Measurements from ENCODE around the gene CBX3. TPM values are rescaled to one million over a fixed set of nuclear protein-coding genes. Genes with fewer than 3 reads are reported as not detected.
"Not testable (repeated sequence)": the region's sequence is repeated elsewhere in the genome, so short reads cannot be mapped to it uniquely, and the experiment has no call there.

Gene CBX3
- total RNA-seq, 4 donors from 2014 or later: 30.5 to 178 (median 88.1) TPM

- H3K4me1 ChIP-seq: peaks cover 20 to 25% of the 10 kb centered on the region in 2 donors
- no peak for DNase-seq
- TF ChIP-seq POLR2A (IDR thresholded peaks at IDR 0.05) (no peak), CTCF (IDR thresholded peaks at IDR 0.05) (no peak)
- no peak overlapping the region for H3K4me3 ChIP-seq
- H3K9me3 ChIP-seq: no peaks in the 10 kb centered on the region
- intact Hi-C loops (cut with DNase I; ENCODE audit: low total_unique reads): no loop called here
- H3K27me3 ChIP-seq: no peaks in the 10 kb centered on the region
- H3K36me3 ChIP-seq: no peaks in the 10 kb centered on the region
- no peak overlapping the region for H3K27ac ChIP-seq
Observed at GRCh38 chr7:26193432-26194207, 7.9 kb upstream of the CBX3 start.

- H3K27ac ChIP-seq; H3K9me3 ChIP-seq; H3K36me3 ChIP-seq; DNase-seq; intact Hi-C loops (cut with DNase I; ENCODE audit: low total_unique reads); H3K4me3 ChIP-seq; H3K27me3 ChIP-seq: not testable (repeated sequence)
- peaks cover 20 to 25% of the 10 kb centered on the region in 2 donors for H3K4me1 ChIP-seq
Observed at GRCh38 chr7:26194764-26195163, 6.8 kb upstream of the CBX3 start.

- TF ChIP-seq CTCF (IDR thresholded peaks at IDR 0.05): no peak
- no peak for TF ChIP-seq POLR2A (IDR thresholded peaks at IDR 0.05)
- DNase-seq: no peak
- no peaks in the 10 kb centered on the region for H3K27me3 ChIP-seq
- no peaks in the 10 kb centered on the region for H3K36me3 ChIP-seq
- H3K4me3 ChIP-seq: no peak overlapping the region
- H3K27ac ChIP-seq: no peak overlapping the region
- peaks cover 19 to 25% of the 10 kb centered on the region in 2 donors for H3K4me1 ChIP-seq
- intact Hi-C loops (cut with DNase I; ENCODE audit: low total_unique reads): no loop called here
- no peaks in the 10 kb centered on the region for H3K9me3 ChIP-seq
Observed at GRCh38 chr7:26195182-26195581, 6.4 kb upstream of the CBX3 start.

GRCh38 chr7:26195867-26196657, 5.5 kb upstream of the CBX3 start:
- H3K9me3 ChIP-seq: no peaks in the 10 kb centered on the region
- intact Hi-C loops (cut with DNase I; ENCODE audit: low total_unique reads): no loop called here
- no peaks in the 10 kb centered on the region for H3K36me3 ChIP-seq
- no peak overlapping the region for H3K4me3 ChIP-seq
- peak overlapping the region in 1 of 2 donors; percentile 13 for H3K27ac ChIP-seq
- peaks cover 13 to 25% of the 10 kb centered on the region in 2 donors for H3K4me1 ChIP-seq
- no peak for TF ChIP-seq POLR2A (IDR thresholded peaks at IDR 0.05)
- no peak for TF ChIP-seq CTCF (IDR thresholded peaks at IDR 0.05)
- no peak for DNase-seq
- no peaks in the 10 kb centered on the region for H3K27me3 ChIP-seq

- Histone ChIP-seq H3K27ac (peak overlapping the region in 1 of 2 donors; percentile 100), H3K36me3 (no peaks in the 10 kb centered on the region), H3K27me3 (no peaks in the 10 kb centered on the region), H3K9me3 (no peaks in the 10 kb centered on the region), H3K4me1 (peaks cover 13 to 25% of the 10 kb centered on the region in 2 donors), H3K4me3 (peak overlapping the region; percentile 88 to 97)
- DNase-seq: no peak
- TF ChIP-seq CTCF (IDR thresholded peaks at IDR 0.05) (no peak), POLR2A (IDR thresholded peaks at IDR 0.05) (no peak)
- intact Hi-C loops (cut with DNase I; ENCODE audit: low total_unique reads): no loop called here
Observed at GRCh38 chr7:26197153-26198115, 4.1 kb upstream of the CBX3 start.
